Measurements from ENCODE around the gene CEP112. TPM values are rescaled to one million over a fixed set of nuclear protein-coding genes. Genes with fewer than 3 reads are reported as not detected.

The CEP112 gene
- total RNA-seq, 1 donor from 2014 or later = 24.5 TPM

GRCh38 chr17:66073384-66073783 lies 118.5 kb downstream of the CEP112 start:
- Mint-ChIP-seq H3K27ac (ENCODE audit: unreplicated experiment) (no peak overlapping the region), H3K4me3 (no peak overlapping the region), H3K36me3 (ENCODE audit: low read depth) (peaks cover 12% of the 10 kb centered on the region), H3K4me1 (no peaks in the 10 kb centered on the region), H3K27me3 (ENCODE audit: low read depth) (no peaks in the 10 kb centered on the region), H3K9me3 (no peaks in the 10 kb centered on the region)
- no peak for TF ChIP-seq CTCF (conservative IDR thresholded peaks at IDR 0.05)
- no peak for DNase-seq (ENCODE audit: low read depth, low spot score)

GRCh38 chr17:66063686-66064085 lies 128.2 kb downstream of the CEP112 start:
- Mint-ChIP-seq H3K4me3 (no peak overlapping the region), H3K36me3 (ENCODE audit: low read depth) (peaks cover 44% of the 10 kb centered on the region), H3K4me1 (no peaks in the 10 kb centered on the region), H3K27ac (ENCODE audit: unreplicated experiment) (no peak overlapping the region), H3K27me3 (ENCODE audit: low read depth) (no peaks in the 10 kb centered on the region), H3K9me3 (peaks cover 11% of the 10 kb centered on the region)
- no peak for DNase-seq (ENCODE audit: low read depth, low spot score)
- TF ChIP-seq CTCF (conservative IDR thresholded peaks at IDR 0.05) = no peak

GRCh38 chr17:66056148-66056547 lies 135.8 kb downstream of the CEP112 start:
- peaks cover 5% of the 10 kb centered on the region for H3K4me1 Mint-ChIP-seq
- H3K27me3 Mint-ChIP-seq (ENCODE audit: low read depth) = no peaks in the 10 kb centered on the region
- H3K27ac Mint-ChIP-seq (ENCODE audit: unreplicated experiment) = no peak overlapping the region
- TF ChIP-seq CTCF (conservative IDR thresholded peaks at IDR 0.05) = no peak
- no peak overlapping the region for H3K4me3 Mint-ChIP-seq
- DNase-seq (ENCODE audit: low read depth, low spot score) = no peak
- H3K9me3 Mint-ChIP-seq = peaks cover 6% of the 10 kb centered on the region
- peaks cover 36% of the 10 kb centered on the region for H3K36me3 Mint-ChIP-seq (ENCODE audit: low read depth)

GRCh38 chr17:66054242-66054641 lies 137.7 kb downstream of the CEP112 start:
- Mint-ChIP-seq H3K27ac (ENCODE audit: unreplicated experiment) (no peak overlapping the region), H3K9me3 (peaks cover 4% of the 10 kb centered on the region), H3K27me3 (ENCODE audit: low read depth) (no peaks in the 10 kb centered on the region), H3K4me1 (peaks cover 5% of the 10 kb centered on the region), H3K36me3 (ENCODE audit: low read depth) (peaks cover 22% of the 10 kb centered on the region), H3K4me3 (no peak overlapping the region)
- no peak for TF ChIP-seq CTCF (conservative IDR thresholded peaks at IDR 0.05)
- DNase-seq (ENCODE audit: low read depth, low spot score) = no peak

GRCh38 chr17:66044083-66044482 lies 147.8 kb downstream of the CEP112 start:
- peaks cover 3% of the 10 kb centered on the region for H3K36me3 Mint-ChIP-seq (ENCODE audit: low read depth)
- DNase-seq (ENCODE audit: low read depth, low spot score) = no peak
- no peak for TF ChIP-seq CTCF (conservative IDR thresholded peaks at IDR 0.05)
- H3K27me3 Mint-ChIP-seq (ENCODE audit: low read depth) = no peaks in the 10 kb centered on the region
- H3K4me3 Mint-ChIP-seq = no peak overlapping the region
- H3K4me1 Mint-ChIP-seq = no peaks in the 10 kb centered on the region
- no peaks in the 10 kb centered on the region for H3K9me3 Mint-ChIP-seq
- H3K27ac Mint-ChIP-seq (ENCODE audit: unreplicated experiment) = no peak overlapping the region

GRCh38 chr17:66043419-66043818 lies 148.5 kb downstream of the CEP112 start:
- Mint-ChIP-seq H3K36me3 (ENCODE audit: low read depth) (peaks cover 3% of the 10 kb centered on the region), H3K27me3 (ENCODE audit: low read depth) (no peaks in the 10 kb centered on the region), H3K4me1 (no peaks in the 10 kb centered on the region), H3K27ac (ENCODE audit: unreplicated experiment) (no peak overlapping the region), H3K9me3 (no peaks in the 10 kb centered on the region), H3K4me3 (no peak overlapping the region)
- DNase-seq (ENCODE audit: low read depth, low spot score) = no peak
- no peak for TF ChIP-seq CTCF (conservative IDR thresholded peaks at IDR 0.05)

Data from neural crest cell (in vitro differentiated cells).